Erythroblast (primary cell): ENCODE data around the gene LRSAM1.

ENCODE experiments used
- GATA1 ChIP-seq: IDR thresholded peaks from 2 replicates; pipeline ENCODE4 v1.6.1; 2011; ENCODE audit warnings: low read depth, mild to moderate bottlenecking, control low read depth, low read length, moderate library complexity
- POLR2A ChIP-seq: IDR thresholded peaks from 2 replicates; pipeline ENCODE4 v1.6.1; 2011; ENCODE audit warnings: mild to moderate bottlenecking, low read length

- TF ChIP-seq POLR2A (no peak), GATA1 (no peak)
These were observed 71.4 kb downstream of the LRSAM1 start for GRCh38 chr9:127522727-127523126.
